ENCODE results near the gene MDH2.

DNA sequence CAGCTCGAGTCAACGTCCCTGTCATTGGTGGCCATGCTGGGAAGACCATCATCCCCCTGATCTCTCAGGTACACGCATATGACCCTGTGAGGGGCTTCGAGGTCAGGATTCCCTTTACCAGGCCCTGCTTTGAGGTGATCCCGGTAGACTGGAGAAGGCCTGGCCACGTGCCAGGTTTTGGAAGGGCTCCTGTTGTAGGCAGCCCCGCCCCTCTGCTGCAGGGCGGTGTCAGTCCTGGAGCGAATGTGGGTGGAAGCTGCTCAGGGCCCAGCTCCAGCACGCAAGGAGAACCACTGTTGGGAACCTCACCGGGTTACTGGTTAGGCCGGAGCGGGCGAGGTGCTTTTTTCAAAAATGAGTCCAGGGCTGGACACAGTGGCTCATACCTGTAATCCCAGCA lies 15.6 kb downstream of the MDH2 start:
- TF ChIP-seq, protein P1, sequence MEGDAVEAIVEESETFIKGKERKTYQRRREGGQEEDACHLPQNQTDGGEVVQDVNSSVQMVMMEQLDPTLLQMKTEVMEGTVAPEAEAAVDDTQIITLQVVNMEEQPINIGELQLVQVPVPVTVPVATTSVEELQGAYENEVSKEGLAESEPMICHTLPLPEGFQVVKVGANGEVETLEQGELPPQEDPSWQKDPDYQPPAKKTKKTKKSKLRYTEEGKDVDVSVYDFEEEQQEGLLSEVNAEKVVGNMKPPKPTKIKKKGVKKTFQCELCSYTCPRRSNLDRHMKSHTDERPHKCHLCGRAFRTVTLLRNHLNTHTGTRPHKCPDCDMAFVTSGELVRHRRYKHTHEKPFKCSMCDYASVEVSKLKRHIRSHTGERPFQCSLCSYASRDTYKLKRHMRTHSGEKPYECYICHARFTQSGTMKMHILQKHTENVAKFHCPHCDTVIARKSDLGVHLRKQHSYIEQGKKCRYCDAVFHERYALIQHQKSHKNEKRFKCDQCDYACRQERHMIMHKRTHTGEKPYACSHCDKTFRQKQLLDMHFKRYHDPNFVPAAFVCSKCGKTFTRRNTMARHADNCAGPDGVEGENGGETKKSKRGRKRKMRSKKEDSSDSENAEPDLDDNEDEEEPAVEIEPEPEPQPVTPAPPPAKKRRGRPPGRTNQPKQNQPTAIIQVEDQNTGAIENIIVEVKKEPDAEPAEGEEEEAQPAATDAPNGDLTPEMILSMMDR (IDR thresholded peaks at IDR 0.05) = no peak
- TF ChIP-seq POLR2A (IDR thresholded peaks at IDR 0.05) = no peak
